Neutrophil (primary cell): ENCODE measurements around the gene PROSER3.
A peak's percentile ranks its signal among the peaks of the same experiment; 100 is the strongest.

Source experiments
- H3K27ac ChIP-seq: fragments of 200-600 bp; sonication (generic); 2 replicates; pipeline ENCODE4 v1.5.1; 2016; ENCODE audit warnings: mild to moderate bottlenecking, moderate library complexity
- H3K27me3 ChIP-seq: fragments of 200-600 bp; sonication (generic); 2 replicates; pipeline ENCODE4 v1.6.0; 2016; ENCODE audit warnings: mild to moderate bottlenecking
- H3K36me3 ChIP-seq: fragments of 200-600 bp; sonication (generic); 2 replicates; pipeline ENCODE4 v1.5.1; 2017
- H3K4me1 ChIP-seq, 2 experiments: fragments of 200-600 bp in 1 of 2; sonication (generic) in 1 of 2; 1 replicate in 1 of 2; 2 replicates in 1 of 2; pipeline versions ENCODE4 v1.5.1 to v1.6.1; 2013 to 2016; ENCODE audit warnings: low read depth in 1 of 2, low read length in 1 of 2, mild to moderate bottlenecking in 1 of 2, moderate library complexity in 1 of 2; ENCODE audit not compliant: control insufficient read depth in 1 of 2, insufficient read depth in 1 of 2
- H3K4me3 ChIP-seq, 2 experiments: fragments of 200-600 bp in 1 of 2; sonication (generic) in 1 of 2; 1 replicate in 1 of 2; 2 replicates in 1 of 2; pipeline ENCODE4 v1.5.1; 2013 to 2016; ENCODE audit warnings: low read depth in 1 of 2, low read length in 1 of 2, mild to moderate bottlenecking in 1 of 2, moderate library complexity in 1 of 2
- H3K9me3 ChIP-seq: fragments of 200-600 bp; sonication (generic); 2 replicates; pipeline ENCODE4 v1.5.1; 2016
- TF ChIP-seq, protein P1 (sequence below): fragments of 200-600 bp; sonication (generic); IDR thresholded peaks from 2 replicates; pipeline ENCODE4 v1.5.1; 2016; ENCODE audit warnings: antibody characterized with exemption

PROSER3 gene

DNA sequence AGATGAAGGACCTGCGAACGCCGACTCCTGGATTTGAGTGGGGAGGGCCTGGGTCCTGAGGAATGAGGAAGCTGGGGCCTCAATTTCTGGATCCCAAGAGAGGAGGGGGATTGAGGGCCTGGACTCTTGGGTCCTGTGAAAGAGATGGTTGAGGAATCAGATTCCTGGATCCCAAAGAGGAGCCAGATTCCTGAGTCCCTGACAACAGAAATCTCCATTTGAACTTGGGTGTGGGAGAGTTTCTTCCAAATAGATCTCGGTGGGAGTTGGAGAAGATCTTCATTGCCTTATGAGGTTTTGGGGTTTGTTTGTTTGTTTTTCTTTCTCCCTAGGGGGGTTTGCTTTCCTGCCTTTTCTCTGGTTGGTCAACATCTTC, 11.9 kb upstream of the PROSER3 start:
- Histone ChIP-seq H3K27ac (peak overlapping the region; percentile 96), H3K4me1 (peaks cover 62 to 70% of the 10 kb centered on the region in 2 experiments), H3K27me3 (no peaks in the 10 kb centered on the region), H3K36me3 (no peaks in the 10 kb centered on the region), H3K4me3 (peak overlapping the region; percentile 74 to 83), H3K9me3 (no peaks in the 10 kb centered on the region)
- TF ChIP-seq, protein P1, sequence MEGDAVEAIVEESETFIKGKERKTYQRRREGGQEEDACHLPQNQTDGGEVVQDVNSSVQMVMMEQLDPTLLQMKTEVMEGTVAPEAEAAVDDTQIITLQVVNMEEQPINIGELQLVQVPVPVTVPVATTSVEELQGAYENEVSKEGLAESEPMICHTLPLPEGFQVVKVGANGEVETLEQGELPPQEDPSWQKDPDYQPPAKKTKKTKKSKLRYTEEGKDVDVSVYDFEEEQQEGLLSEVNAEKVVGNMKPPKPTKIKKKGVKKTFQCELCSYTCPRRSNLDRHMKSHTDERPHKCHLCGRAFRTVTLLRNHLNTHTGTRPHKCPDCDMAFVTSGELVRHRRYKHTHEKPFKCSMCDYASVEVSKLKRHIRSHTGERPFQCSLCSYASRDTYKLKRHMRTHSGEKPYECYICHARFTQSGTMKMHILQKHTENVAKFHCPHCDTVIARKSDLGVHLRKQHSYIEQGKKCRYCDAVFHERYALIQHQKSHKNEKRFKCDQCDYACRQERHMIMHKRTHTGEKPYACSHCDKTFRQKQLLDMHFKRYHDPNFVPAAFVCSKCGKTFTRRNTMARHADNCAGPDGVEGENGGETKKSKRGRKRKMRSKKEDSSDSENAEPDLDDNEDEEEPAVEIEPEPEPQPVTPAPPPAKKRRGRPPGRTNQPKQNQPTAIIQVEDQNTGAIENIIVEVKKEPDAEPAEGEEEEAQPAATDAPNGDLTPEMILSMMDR = no peak

DNA sequence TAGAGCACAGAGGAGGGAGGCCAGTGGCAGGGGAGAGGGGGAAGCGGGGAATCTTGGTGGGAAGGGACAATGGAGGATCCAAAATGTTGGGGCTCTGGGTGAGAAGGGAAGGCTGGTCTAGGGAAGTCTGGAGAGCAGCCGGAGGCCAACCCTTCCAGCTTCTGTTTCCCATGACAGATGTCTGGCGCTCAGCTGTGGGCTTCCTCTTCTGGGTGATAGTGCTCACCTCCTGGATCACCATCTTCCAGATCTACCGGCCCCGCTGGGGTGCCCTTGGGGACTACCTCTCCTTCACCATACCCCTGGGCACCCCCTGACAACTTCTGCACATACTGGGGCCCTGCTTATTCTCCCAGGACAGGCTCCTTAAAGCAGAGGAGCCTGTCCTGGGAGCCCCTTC, 11.4 kb upstream of the PROSER3 start:
- Histone ChIP-seq H3K9me3 (no peaks in the 10 kb centered on the region), H3K4me1 (peaks cover 58 to 66% of the 10 kb centered on the region in 2 experiments), H3K27ac (peak overlapping the region; percentile 96), H3K36me3 (no peaks in the 10 kb centered on the region), H3K27me3 (no peaks in the 10 kb centered on the region), H3K4me3 (peak overlapping the region; percentile 74 to 83)
- TF ChIP-seq, protein P1 = no peak

GRCh38 chr19:35748106-35749020, 9.6 kb upstream of the PROSER3 start, which contains the start of gene LIN37:
LIN37 (plus strand) TSS chr19:35748576; CDS start chr19:35748725, 149 bp downstream.
- H3K27me3 ChIP-seq = no peaks in the 10 kb centered on the region
- peaks cover 16% of the 10 kb centered on the region for H3K36me3 ChIP-seq
- TF ChIP-seq, protein P1 = peak; percentile 59
- H3K9me3 ChIP-seq = no peaks in the 10 kb centered on the region
- peak within 1 kb of the TSS; percentile 80 to 89 for H3K4me3 ChIP-seq
- H3K27ac ChIP-seq = peak within 1 kb of the TSS; percentile 75
- peaks cover 40 to 47% of the 10 kb centered on the region in 2 experiments for H3K4me1 ChIP-seq

- Histone ChIP-seq H3K4me3 (no peak overlapping the region), H3K4me1 (peaks cover 34 to 37% of the 10 kb centered on the region in 2 experiments)
- TF ChIP-seq, protein P1 = no peak
Observed at GRCh38 chr19:35750167-35750566, 7.8 kb upstream of the PROSER3 start.

GRCh38 chr19:35751839-35752745, 5.9 kb upstream of the PROSER3 start:
- peaks cover 41% of the 10 kb centered on the region for H3K36me3 ChIP-seq
- H3K4me1 ChIP-seq = peaks cover 39 to 42% of the 10 kb centered on the region in 2 experiments
- H3K9me3 ChIP-seq = no peaks in the 10 kb centered on the region
- H3K4me3 ChIP-seq = no peak overlapping the region
- H3K27ac ChIP-seq = no peak overlapping the region
- TF ChIP-seq, protein P1 = no peak
- H3K27me3 ChIP-seq = peaks cover 29% of the 10 kb centered on the region

More at GRCh38 chr19:35750167-35750566, 7.8 kb upstream of the PROSER3 start:
- Histone ChIP-seq H3K36me3 (peaks cover 34% of the 10 kb centered on the region), H3K27me3 (peaks cover 9% of the 10 kb centered on the region), H3K9me3 (no peaks in the 10 kb centered on the region), H3K27ac (no peak overlapping the region)
